Measurements from ENCODE around the gene FCN2. TPM values are rescaled to one million over a fixed set of nuclear protein-coding genes. Genes with fewer than 3 reads are reported as not detected.

Gene FCN2
- total and polyA plus RNA-seq, 2 of the 13 experiments (the other 11 are each of a cell fraction or from before 2014, with no cell fraction given): not detected

GRCh38 chr9:134867917-134868750 lies 12.5 kb upstream of the FCN2 start:
- no peak overlapping the region for H2AFZ ChIP-seq (ENCODE audit: low read length)
- H3K79me2 ChIP-seq (ENCODE audit: insufficient read depth, low read length): no peaks in the 10 kb centered on the region
- no TSS peak for BruUV-seq (replicated peaks)
- in situ Hi-C loops (cut with HindIII; ENCODE audit: extremely low pct_ligation_motif_present, low pct_unique_long_range_greater_than_20kb): no loop called here
- WGBS (ENCODE audit: low lambda C conversion rate): 51% methylated on average over 17 of the region's 22 CpGs
- peaks cover 2 to 36% of the 10 kb centered on the region in 2 experiments; a peak in 3 of 5 replicates for H3K27me3 ChIP-seq (ENCODE audit: control insufficient read depth in 1 of 2, insufficient read depth in 2 of 2, low read length in 2 of 2)
- H3K9me3 ChIP-seq (ENCODE audit: low read length): no peaks in the 10 kb centered on the region
- H3K36me3 ChIP-seq (replicated peaks in 1 of 2; ENCODE audit: control insufficient read depth in 1 of 2, insufficient read depth in 2 of 2, low read length in 2 of 2): no peaks in the 10 kb centered on the region
- ATAC-seq (no peak), DNase-seq (ENCODE audit: low spot score) (no peak), FAIRE-seq (no peak)
- no peak overlapping the region for H3K4me3 ChIP-seq (replicated peaks in 1 of 3; ENCODE audit: insufficient read depth in 1 of 3, low read depth in 2 of 3, low read length in 3 of 3)
- CTCF ChIA-PET (ENCODE audit: low intra/inter-chr PET ratio, low total read pairs): no interaction called here
- no peak overlapping the region for H3K9ac ChIP-seq (ENCODE audit: insufficient read depth, low read depth, low read length)
- H4K20me1 ChIP-seq (ENCODE audit: insufficient read depth, low read length): no peaks in the 10 kb centered on the region
- H3K4me1 ChIP-seq (ENCODE audit: insufficient read depth, low read length): no peaks in the 10 kb centered on the region
- no peak for TF ChIP-seq SMARCE1 (IDR thresholded peaks at IDR 0.05; ENCODE audit: borderline replicate concordance)
- peak; percentile 88 for TF ChIP-seq ZNF768 (CRISPR knock-in tag; IDR thresholded peaks at IDR 0.05)
- no peak for TF ChIP-seq PPARG (CRISPR knock-in tag; conservative IDR thresholded peaks at IDR 0.05)
- no peak overlapping the region for H3K4me2 ChIP-seq (ENCODE audit: low read depth, low read length)
- intact Hi-C loops (cut with micrococcal nuclease; ENCODE audit: unreplicated experiment): no loop called here
- no peak overlapping the region for H3K27ac ChIP-seq (ENCODE audit: extremely low read length, insufficient read depth, low read length)
- POLR2A ChIA-PET: no interaction called here

- BruUV-seq (replicated peaks): no TSS peak
- ChIA-PET POLR2A (no interaction called here), CTCF (ENCODE audit: low intra/inter-chr PET ratio, low total read pairs) (no interaction called here)
- intact Hi-C loops (cut with micrococcal nuclease; ENCODE audit: unreplicated experiment): no loop called here
- DNase-seq (ENCODE audit: low spot score) (no peak), ATAC-seq (no peak), FAIRE-seq (no peak)
- Histone ChIP-seq H4K20me1 (ENCODE audit: insufficient read depth, low read length) (no peaks in the 10 kb centered on the region), H3K4me2 (ENCODE audit: low read depth, low read length) (no peak overlapping the region), H3K4me1 (ENCODE audit: insufficient read depth, low read length) (no peaks in the 10 kb centered on the region), H3K27ac (ENCODE audit: extremely low read length, insufficient read depth, low read length) (no peak overlapping the region), H3K27me3 (ENCODE audit: control insufficient read depth in 1 of 2, insufficient read depth in 2 of 2, low read length in 2 of 2) (peaks cover 2 to 31% of the 10 kb centered on the region in 2 experiments; a peak in 3 of 5 replicates), H3K9me3 (ENCODE audit: low read length) (no peaks in the 10 kb centered on the region), H3K36me3 (replicated peaks in 1 of 2; ENCODE audit: control insufficient read depth in 1 of 2, insufficient read depth in 2 of 2, low read length in 2 of 2) (no peaks in the 10 kb centered on the region), H3K79me2 (ENCODE audit: insufficient read depth, low read length) (no peaks in the 10 kb centered on the region), H2AFZ (ENCODE audit: low read length) (no peak overlapping the region), H3K9ac (ENCODE audit: insufficient read depth, low read depth, low read length) (no peak overlapping the region), H3K4me3 (replicated peaks in 1 of 3; ENCODE audit: insufficient read depth in 1 of 3, low read depth in 2 of 3, low read length in 3 of 3) (no peak overlapping the region)
- in situ Hi-C loops (cut with HindIII; ENCODE audit: extremely low pct_ligation_motif_present, low pct_unique_long_range_greater_than_20kb): no loop called here
- WGBS (ENCODE audit: low lambda C conversion rate): 17% methylated on average over 12 of the region's 25 CpGs
- TF ChIP-seq ZNF678 (CRISPR knock-in tag; IDR thresholded peaks at IDR 0.05) (no peak), DNMT3B (CRISPR knock-in tag; conservative IDR thresholded peaks at IDR 0.05) (no peak), ISX (CRISPR knock-in tag; conservative IDR thresholded peaks at IDR 0.05) (no peak), ZNF251 (CRISPR knock-in tag; IDR thresholded peaks at IDR 0.05) (no peak), SP2 (CRISPR knock-in tag; IDR thresholded peaks at IDR 0.05) (no peak), ATF7 (IDR thresholded peaks at IDR 0.05) (no peak), ATF7 (CRISPR knock-in tag; IDR thresholded peaks at IDR 0.05) (no peak)
Observed at GRCh38 chr9:134868751-134869553, 11.7 kb upstream of the FCN2 start.

Measured in HepG2 (cell line).